Measurements from ENCODE around the gene DCDC1. TPM values are rescaled to one million over a fixed set of nuclear protein-coding genes. Genes with fewer than 3 reads are reported as not detected.

Gene DCDC1
- polyA plus RNA-seq, 4 donors, result 0.87 TPM; not detected in 3

- no peaks in the 10 kb centered on the region for H3K36me3 ChIP-seq (ENCODE audit: control insufficient read depth in 3 of 3, insufficient read depth in 2 of 3, low read depth in 1 of 3, low read length in 3 of 3)
- FAIRE-seq, result no peak
- DNase-seq, result no peak
- no peaks in the 10 kb centered on the region for H3K4me1 ChIP-seq (ENCODE audit: control insufficient read depth in 3 of 3, insufficient read depth in 2 of 3, low read depth in 1 of 3, low read length in 2 of 3)
- 26 to 34% (median 27%) methylated on average over 2 of the region's 2 CpGs for WGBS, 3 donors
- H3K27me3 ChIP-seq (ENCODE audit: control insufficient read depth in 3 of 3, insufficient read depth in 3 of 3, low read length in 3 of 3), result no peaks in the 10 kb centered on the region
- H3K4me3 ChIP-seq (ENCODE audit: low read depth in 1 of 3, low read length in 3 of 3), result no peak overlapping the region
- no peak overlapping the region for H3K27ac ChIP-seq (ENCODE audit: low read depth in 1 of 3, low read length in 2 of 3)
- H3K9me3 ChIP-seq (ENCODE audit: control insufficient read depth in 2 of 2, insufficient read depth in 1 of 2, low read depth in 1 of 2, low read length in 1 of 2), result no peaks in the 10 kb centered on the region
Measured at GRCh38 chr11:30876663-30877396, 492.7 kb downstream of the DCDC1 start.

- no peak overlapping the region for H3K27ac ChIP-seq (ENCODE audit: low read depth in 1 of 3, low read length in 2 of 3)
- FAIRE-seq, result no peak
- H3K36me3 ChIP-seq (ENCODE audit: control insufficient read depth in 3 of 3, insufficient read depth in 2 of 3, low read depth in 1 of 3, low read length in 3 of 3), result no peaks in the 10 kb centered on the region
- H3K4me3 ChIP-seq (ENCODE audit: low read depth in 1 of 3, low read length in 3 of 3), result no peak overlapping the region
- DNase-seq, result no peak
- H3K9me3 ChIP-seq (ENCODE audit: control insufficient read depth in 2 of 2, insufficient read depth in 1 of 2, low read depth in 1 of 2, low read length in 1 of 2), result no peaks in the 10 kb centered on the region
- 83 to 96% (median 90%) methylated on average over 2 of the region's 2 CpGs for WGBS, 3 donors
- no peaks in the 10 kb centered on the region for H3K4me1 ChIP-seq (ENCODE audit: control insufficient read depth in 3 of 3, insufficient read depth in 2 of 3, low read depth in 1 of 3, low read length in 2 of 3)
- H3K27me3 ChIP-seq (ENCODE audit: control insufficient read depth in 3 of 3, insufficient read depth in 3 of 3, low read length in 3 of 3), result no peaks in the 10 kb centered on the region
Measured at GRCh38 chr11:30876228-30876627, 493.3 kb downstream of the DCDC1 start.

GRCh38 chr11:30875806-30876205, 493.7 kb downstream of the DCDC1 start:
- no peak for FAIRE-seq

GRCh38 chr11:30873924-30874610, 495.5 kb downstream of the DCDC1 start:
- 30 to 41% (median 35%) methylated on average over 3 of the region's 3 CpGs for WGBS, 3 donors
- FAIRE-seq, result no peak
- no peak for DNase-seq

More at GRCh38 chr11:30875806-30876205, 493.7 kb downstream of the DCDC1 start:
- no peaks in the 10 kb centered on the region for H3K9me3 ChIP-seq (ENCODE audit: control insufficient read depth in 2 of 2, insufficient read depth in 1 of 2, low read depth in 1 of 2, low read length in 1 of 2)
- H3K4me1 ChIP-seq (ENCODE audit: control insufficient read depth in 3 of 3, insufficient read depth in 2 of 3, low read depth in 1 of 3, low read length in 2 of 3), result no peaks in the 10 kb centered on the region
- no peak overlapping the region for H3K27ac ChIP-seq (ENCODE audit: low read depth in 1 of 3, low read length in 2 of 3)
- no peak for DNase-seq
- H3K4me3 ChIP-seq (ENCODE audit: low read depth in 1 of 3, low read length in 3 of 3), result no peak overlapping the region
- H3K36me3 ChIP-seq (ENCODE audit: control insufficient read depth in 3 of 3, insufficient read depth in 2 of 3, low read depth in 1 of 3, low read length in 3 of 3), result no peaks in the 10 kb centered on the region
- H3K27me3 ChIP-seq (ENCODE audit: control insufficient read depth in 3 of 3, insufficient read depth in 3 of 3, low read length in 3 of 3), result no peaks in the 10 kb centered on the region
- WGBS, 3 donors, result 92 to 98% (median 92%) methylated on average over 2 of the region's 2 CpGs

GRCh38 chr11:30868626-30869081, 500.9 kb downstream of the DCDC1 start:
- Histone ChIP-seq H3K4me1 (ENCODE audit: control insufficient read depth in 3 of 3, insufficient read depth in 2 of 3, low read depth in 1 of 3, low read length in 2 of 3) (no peaks in the 10 kb centered on the region), H3K27me3 (ENCODE audit: control insufficient read depth in 3 of 3, insufficient read depth in 3 of 3, low read length in 3 of 3) (no peaks in the 10 kb centered on the region), H3K4me3 (ENCODE audit: low read depth in 1 of 3, low read length in 3 of 3) (no peak overlapping the region), H3K36me3 (ENCODE audit: control insufficient read depth in 3 of 3, insufficient read depth in 2 of 3, low read depth in 1 of 3, low read length in 3 of 3) (no peaks in the 10 kb centered on the region), H3K27ac (ENCODE audit: low read depth in 1 of 3, low read length in 2 of 3) (no peak overlapping the region), H3K9me3 (ENCODE audit: control insufficient read depth in 2 of 2, insufficient read depth in 1 of 2, low read depth in 1 of 2, low read length in 1 of 2) (no peaks in the 10 kb centered on the region)
- WGBS, 3 donors, result 15 to 39% (median 34%) methylated on average over 2 of the region's 2 CpGs
- FAIRE-seq (no peak), DNase-seq (no peak)

More at GRCh38 chr11:30873924-30874610, 495.5 kb downstream of the DCDC1 start:
- Histone ChIP-seq H3K27ac (ENCODE audit: low read depth in 1 of 3, low read length in 2 of 3) (no peak overlapping the region), H3K4me1 (ENCODE audit: control insufficient read depth in 3 of 3, insufficient read depth in 2 of 3, low read depth in 1 of 3, low read length in 2 of 3) (no peaks in the 10 kb centered on the region), H3K27me3 (ENCODE audit: control insufficient read depth in 3 of 3, insufficient read depth in 3 of 3, low read length in 3 of 3) (no peaks in the 10 kb centered on the region), H3K36me3 (ENCODE audit: control insufficient read depth in 3 of 3, insufficient read depth in 2 of 3, low read depth in 1 of 3, low read length in 3 of 3) (no peaks in the 10 kb centered on the region), H3K4me3 (ENCODE audit: low read depth in 1 of 3, low read length in 3 of 3) (no peak overlapping the region), H3K9me3 (ENCODE audit: control insufficient read depth in 2 of 2, insufficient read depth in 1 of 2, low read depth in 1 of 2, low read length in 1 of 2) (no peaks in the 10 kb centered on the region)

- 56 to 69% (median 62%) methylated on average over 2 of the region's 2 CpGs for WGBS, 3 donors
Measured at GRCh38 chr11:30863209-30863608, 506.3 kb downstream of the DCDC1 start.

GRCh38 chr11:30861531-30861930, 508.0 kb downstream of the DCDC1 start:
- no peak overlapping the region for H3K27ac ChIP-seq (ENCODE audit: low read depth in 1 of 3, low read length in 2 of 3)
- no peaks in the 10 kb centered on the region for H3K27me3 ChIP-seq (ENCODE audit: control insufficient read depth in 3 of 3, insufficient read depth in 3 of 3, low read length in 3 of 3)
- no peak overlapping the region for H3K4me3 ChIP-seq (ENCODE audit: low read depth in 1 of 3, low read length in 3 of 3)
- no peak for DNase-seq
- no peaks in the 10 kb centered on the region for H3K36me3 ChIP-seq (ENCODE audit: control insufficient read depth in 3 of 3, insufficient read depth in 2 of 3, low read depth in 1 of 3, low read length in 3 of 3)
- no peaks in the 10 kb centered on the region for H3K9me3 ChIP-seq (ENCODE audit: control insufficient read depth in 2 of 2, insufficient read depth in 1 of 2, low read depth in 1 of 2, low read length in 1 of 2)
- H3K4me1 ChIP-seq (ENCODE audit: control insufficient read depth in 3 of 3, insufficient read depth in 2 of 3, low read depth in 1 of 3, low read length in 2 of 3), result no peaks in the 10 kb centered on the region
- 54 to 71% (median 68%) methylated on average over 7 of the region's 7 CpGs for WGBS, 3 donors
- no peak for FAIRE-seq

More at GRCh38 chr11:30863209-30863608, 506.3 kb downstream of the DCDC1 start:
- Histone ChIP-seq H3K4me1 (ENCODE audit: control insufficient read depth in 3 of 3, insufficient read depth in 2 of 3, low read depth in 1 of 3, low read length in 2 of 3) (no peaks in the 10 kb centered on the region), H3K36me3 (ENCODE audit: control insufficient read depth in 3 of 3, insufficient read depth in 2 of 3, low read depth in 1 of 3, low read length in 3 of 3) (no peaks in the 10 kb centered on the region), H3K9me3 (ENCODE audit: control insufficient read depth in 2 of 2, insufficient read depth in 1 of 2, low read depth in 1 of 2, low read length in 1 of 2) (no peaks in the 10 kb centered on the region), H3K27ac (ENCODE audit: low read depth in 1 of 3, low read length in 2 of 3) (no peak overlapping the region), H3K4me3 (ENCODE audit: low read depth in 1 of 3, low read length in 3 of 3) (no peak overlapping the region), H3K27me3 (ENCODE audit: control insufficient read depth in 3 of 3, insufficient read depth in 3 of 3, low read length in 3 of 3) (no peaks in the 10 kb centered on the region)
- no peak for DNase-seq
- no peak for FAIRE-seq

GRCh38 chr11:30861064-30861463, 508.5 kb downstream of the DCDC1 start:
- Histone ChIP-seq H3K9me3 (ENCODE audit: control insufficient read depth in 2 of 2, insufficient read depth in 1 of 2, low read depth in 1 of 2, low read length in 1 of 2) (no peaks in the 10 kb centered on the region), H3K36me3 (ENCODE audit: control insufficient read depth in 3 of 3, insufficient read depth in 2 of 3, low read depth in 1 of 3, low read length in 3 of 3) (no peaks in the 10 kb centered on the region), H3K27me3 (ENCODE audit: control insufficient read depth in 3 of 3, insufficient read depth in 3 of 3, low read length in 3 of 3) (no peaks in the 10 kb centered on the region), H3K4me3 (ENCODE audit: low read depth in 1 of 3, low read length in 3 of 3) (no peak overlapping the region), H3K4me1 (ENCODE audit: control insufficient read depth in 3 of 3, insufficient read depth in 2 of 3, low read depth in 1 of 3, low read length in 2 of 3) (no peaks in the 10 kb centered on the region), H3K27ac (ENCODE audit: low read depth in 1 of 3, low read length in 2 of 3) (no peak overlapping the region)
- DNase-seq (no peak), FAIRE-seq (no peak)
- WGBS, 3 donors, result 71 to 83% (median 77%) methylated on average over 7 of the region's 7 CpGs
